Measurements from ENCODE around the gene TRAPPC3. TPM values are rescaled to one million over a fixed set of nuclear protein-coding genes. Genes with fewer than 3 reads are reported as not detected.
A peak's percentile ranks its signal among the peaks of the same experiment; 100 is the strongest.
"Not testable (repeated sequence)": the region's sequence is repeated elsewhere in the genome, so short reads cannot be mapped to it uniquely, and the experiment has no call there.

Gene TRAPPC3
- total RNA-seq, result 59.6 TPM
- long read RNA-seq, transcript TRAPPC3-204 (5 exons, 1,265 nt), result major isoform, 24 of 29 reads
- long read RNA-seq, partial matches to known transcripts, result 0 of 29 reads
- long read RNA-seq, other reads (novel, unspliced or antisense), result 2 of 29 reads

- intact Hi-C loops (cut with DNase I), result no loop called here
- ATAC-seq (ENCODE audit: poor library complexity) (peak; percentile 91), DNase-seq (peak; percentile 100)
These were observed at the start of gene TRAPPC3 for GRCh38 chr1:36149237-36149972. TSS of gene TRAPPC3 (minus strand) at chr1:36149486. CDS start at chr1:36149378, 108 bp downstream.

DNA sequence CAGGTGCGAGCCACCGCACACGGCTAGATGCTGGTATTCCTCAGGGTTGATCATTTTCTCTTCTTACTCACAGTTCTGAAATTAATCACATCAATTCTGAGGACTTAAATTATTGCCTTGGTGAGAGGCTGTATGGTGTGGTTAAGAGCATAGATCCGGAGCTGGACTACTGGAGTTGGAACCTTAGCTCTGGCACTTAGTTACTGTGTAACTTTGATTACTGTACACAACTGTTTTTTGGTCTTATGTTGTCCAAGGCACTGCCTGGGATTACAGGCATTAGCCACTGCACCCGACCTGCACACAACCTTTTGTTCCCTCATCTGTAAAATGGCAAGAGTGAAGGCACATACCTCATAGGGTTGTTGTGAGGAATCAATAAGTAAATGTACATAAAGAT, 49.4 kb upstream of the TRAPPC3 start:
- no peak for DNase-seq
- intact Hi-C loops (cut with DNase I), result loop anchor here (10.0 kb wide), 1 partner anchor 104 kb away; no protein-coding TSS in a partner anchor
- ATAC-seq (ENCODE audit: poor library complexity), result no peak

DNA sequence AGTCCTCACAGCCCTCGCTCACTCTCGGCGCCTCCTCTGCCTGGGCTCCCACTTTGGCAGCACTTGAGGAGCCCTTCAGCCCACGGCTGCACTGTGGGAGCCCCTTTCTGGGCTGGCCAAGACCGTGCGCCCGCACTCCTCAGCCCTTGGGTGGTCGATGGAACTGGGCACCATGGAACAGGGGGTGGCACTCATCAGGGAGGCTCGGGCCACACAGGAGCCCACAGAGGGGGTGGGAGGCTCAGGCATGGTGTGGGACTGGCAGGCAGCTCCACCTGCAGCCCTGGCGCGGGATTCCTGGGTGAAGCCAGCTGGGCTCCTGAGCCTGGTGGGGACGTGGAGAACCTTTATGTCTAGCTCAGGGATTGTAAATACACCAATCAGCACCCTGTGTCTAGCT, 47.5 kb upstream of the TRAPPC3 start:
- intact Hi-C loops (cut with DNase I), result loop anchor here (10.0 kb wide), 1 partner anchor 102 kb away; no protein-coding TSS in a partner anchor
- DNase-seq; ATAC-seq (ENCODE audit: poor library complexity): not testable (repeated sequence)

DNA sequence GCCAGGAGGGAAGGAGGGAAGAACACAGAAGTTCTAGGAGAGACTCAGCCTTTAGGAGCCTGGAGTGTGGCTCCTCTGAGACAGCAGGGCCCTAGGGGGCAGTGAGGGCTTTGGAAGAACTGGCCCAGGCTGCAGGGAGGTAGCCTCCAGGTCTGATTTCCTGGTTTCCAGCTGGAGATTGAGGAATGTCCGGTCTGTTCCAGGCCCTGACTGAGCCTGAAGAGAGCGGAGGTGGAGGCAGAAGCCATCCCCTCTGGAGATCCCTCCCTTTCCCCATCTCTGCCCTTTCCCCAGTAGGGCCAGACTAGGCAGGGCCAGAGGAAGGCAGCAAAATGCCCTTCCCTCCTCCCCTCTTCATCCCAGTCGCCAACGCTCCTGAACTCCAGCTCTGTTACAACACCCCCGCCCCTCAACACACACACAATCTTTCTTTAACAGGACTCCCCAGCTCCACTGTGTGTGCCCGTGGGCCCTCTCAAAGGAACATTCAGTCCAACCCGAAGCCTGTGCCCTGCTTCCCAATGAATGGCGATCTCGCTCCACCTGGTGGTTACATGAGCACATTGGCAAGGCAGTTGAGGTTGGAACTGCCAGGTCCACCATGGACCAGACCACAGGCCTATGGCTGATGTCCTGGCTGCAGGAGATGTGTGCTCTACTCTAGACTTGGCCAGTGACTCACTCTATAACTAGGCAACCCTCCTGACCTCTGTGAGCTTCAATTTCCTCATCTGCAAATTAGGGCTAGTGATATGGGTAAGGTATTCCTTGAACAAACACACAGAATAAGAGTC, 38.7 kb upstream of the TRAPPC3 start:
- ATAC-seq (ENCODE audit: poor library complexity) (peak; percentile 94), DNase-seq (peak; percentile 88)
- intact Hi-C loops (cut with DNase I), result loop anchor here (2.0 kb wide), 1 partner anchor 33 kb away; no protein-coding TSS in a partner anchor

GRCh38 chr1:36183309-36183856, 34.1 kb upstream of the TRAPPC3 start:
- intact Hi-C loops (cut with DNase I), result no loop called here
- DNase-seq (no peak), ATAC-seq (ENCODE audit: poor library complexity) (no peak)

DNA sequence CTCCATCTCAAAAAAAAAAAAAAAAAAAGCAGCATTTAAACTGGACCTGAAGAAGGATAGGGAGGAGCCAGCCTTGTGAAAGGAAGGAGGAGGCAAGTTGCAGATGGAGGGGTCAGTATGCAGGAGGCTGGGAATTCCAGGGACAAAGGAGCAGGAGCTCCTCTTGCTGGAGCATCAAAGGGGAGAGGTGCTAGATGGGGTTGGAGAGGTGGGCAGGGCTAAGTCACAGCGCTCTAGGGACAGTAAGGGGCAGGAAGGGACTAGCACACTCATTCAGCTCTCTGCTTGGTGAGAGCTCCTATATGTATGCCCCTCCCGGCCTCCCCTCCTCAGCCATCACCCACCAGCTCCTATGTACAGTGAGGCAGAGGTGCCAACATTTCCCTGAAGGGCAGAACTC, 33.4 kb upstream of the TRAPPC3 start:
- ATAC-seq (ENCODE audit: poor library complexity), result no peak
- intact Hi-C loops (cut with DNase I), result no loop called here
- DNase-seq, result no peak

GRCh38 chr1:36179220-36179600, 29.9 kb upstream of the TRAPPC3 start:
- intact Hi-C loops (cut with DNase I), result no loop called here
- no peak for ATAC-seq (ENCODE audit: poor library complexity)
- no peak for DNase-seq

DNA sequence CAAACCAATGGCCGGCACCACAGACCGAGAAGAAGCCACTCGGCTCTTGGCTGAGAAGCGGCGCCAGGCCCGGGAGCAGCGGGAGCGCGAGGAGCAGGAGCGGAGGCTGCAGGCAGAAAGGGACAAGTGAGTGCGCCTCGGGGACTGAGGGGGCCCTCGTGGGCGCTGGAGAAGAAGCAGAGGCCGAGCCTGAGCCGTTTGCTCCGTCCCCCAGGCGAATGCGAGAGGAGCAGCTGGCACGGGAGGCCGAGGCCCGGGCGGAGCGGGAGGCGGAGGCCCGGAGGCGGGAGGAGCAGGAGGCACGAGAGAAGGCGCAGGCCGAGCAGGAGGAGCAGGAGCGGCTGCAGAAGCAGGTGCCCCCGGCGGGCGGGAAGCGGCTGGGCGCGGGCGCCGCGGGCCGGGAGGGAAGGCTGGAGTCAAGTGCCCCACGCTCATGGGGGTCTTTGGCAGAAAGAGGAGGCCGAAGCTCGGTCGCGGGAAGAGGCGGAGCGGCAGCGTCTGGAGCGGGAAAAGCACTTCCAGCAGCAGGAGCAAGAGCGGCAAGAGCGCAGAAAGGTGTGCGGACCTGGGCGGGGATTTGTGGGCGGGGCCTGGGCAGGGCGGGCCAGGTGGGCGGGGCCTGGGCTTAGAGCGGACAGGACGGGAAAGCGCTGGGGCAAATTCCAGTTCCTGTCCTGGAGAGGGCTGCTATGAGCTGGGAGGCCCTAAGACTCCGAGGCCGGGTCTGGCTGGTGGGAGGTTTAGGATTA, 29.4 kb upstream of the TRAPPC3 start:
- peak; percentile 67 for DNase-seq
- intact Hi-C loops (cut with DNase I), result no loop called here
- peak; percentile 44 for ATAC-seq (ENCODE audit: poor library complexity)

DNA sequence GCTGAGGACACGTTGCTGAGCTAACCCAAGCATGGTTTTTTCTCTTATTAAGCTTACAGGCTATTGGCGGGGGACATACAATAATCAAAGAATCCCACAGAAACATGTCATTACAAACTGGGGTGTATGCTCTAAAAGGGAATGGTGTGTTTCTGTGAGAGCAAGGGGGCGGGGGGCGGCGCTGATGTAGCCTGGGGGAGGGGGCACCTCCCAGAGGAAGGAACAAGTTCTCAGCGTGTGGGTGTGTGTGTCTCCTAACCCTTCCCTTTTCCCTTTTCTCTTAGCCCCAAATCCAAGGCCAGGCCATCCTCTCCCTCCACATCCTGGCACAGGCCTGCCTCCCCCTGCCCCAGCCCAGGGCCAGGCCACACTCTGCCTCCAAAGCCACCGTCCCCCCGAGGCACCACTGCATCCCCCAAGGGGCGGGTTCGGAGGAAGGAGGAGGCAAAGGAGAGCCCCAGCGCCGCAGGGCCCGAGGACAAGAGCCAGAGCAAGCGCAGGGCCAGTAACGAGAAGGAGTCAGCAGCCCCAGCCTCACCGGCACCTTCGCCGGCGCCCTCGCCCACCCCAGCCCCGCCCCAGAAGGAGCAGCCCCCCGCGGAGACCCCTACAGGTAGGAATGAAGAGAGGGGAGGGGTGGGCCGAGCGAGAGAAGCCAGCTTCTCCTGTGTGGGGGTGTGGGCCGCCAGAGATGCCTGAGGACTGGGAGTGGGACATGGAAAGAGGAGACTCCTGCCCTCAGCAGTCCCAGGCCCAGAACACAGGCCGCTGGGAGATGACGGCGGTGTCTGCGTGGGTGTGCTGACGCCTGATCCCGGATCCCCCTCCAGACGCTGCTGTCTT, 28.5 kb upstream of the TRAPPC3 start:
- intact Hi-C loops (cut with DNase I), result no loop called here
- DNase-seq (no peak), ATAC-seq (ENCODE audit: poor library complexity) (no peak)

DNA sequence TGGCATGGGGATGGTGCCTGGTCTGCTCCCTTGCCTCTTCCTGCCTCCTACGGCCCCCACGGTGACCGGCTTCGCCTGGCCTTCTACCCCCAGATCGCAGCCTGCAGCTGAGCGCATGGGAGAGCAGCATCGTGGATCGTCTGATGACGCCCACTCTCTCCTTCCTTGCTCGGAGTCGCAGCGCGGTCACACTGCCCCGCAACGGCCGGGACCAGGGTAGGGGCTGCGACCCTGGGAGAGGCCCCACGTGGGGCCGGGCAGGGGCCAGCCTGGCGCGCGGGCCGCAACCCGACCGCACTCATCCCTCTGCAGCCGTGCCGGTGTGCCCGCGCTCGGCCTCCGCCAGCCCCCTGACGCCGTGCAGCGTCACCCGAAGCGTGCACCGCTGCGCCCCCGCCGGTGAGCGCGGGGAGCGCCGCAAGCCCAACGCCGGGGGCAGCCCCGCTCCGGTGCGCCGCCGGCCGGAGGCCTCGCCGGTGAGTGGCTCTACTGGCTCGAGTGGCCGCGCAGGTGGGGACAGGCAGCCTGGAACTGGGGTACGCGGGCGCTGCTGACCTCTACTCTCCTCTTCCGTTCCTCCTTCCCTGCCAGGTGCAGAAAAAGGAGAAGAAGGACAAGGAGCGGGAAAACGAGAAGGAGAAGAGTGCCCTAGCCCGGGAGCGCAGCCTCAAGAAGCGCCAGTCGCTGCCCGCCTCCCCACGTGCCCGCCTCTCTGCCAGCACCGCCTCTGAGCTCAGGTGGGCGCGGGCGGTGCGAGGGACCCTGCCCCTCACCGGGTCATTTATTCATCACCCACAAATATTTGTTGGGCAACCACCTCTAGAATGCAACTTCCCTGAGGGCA, 27.0 kb upstream of the TRAPPC3 start:
- DNase-seq, result peak; percentile 51
- peak; percentile 64 for ATAC-seq (ENCODE audit: poor library complexity)
- intact Hi-C loops (cut with DNase I), result no loop called here

DNA sequence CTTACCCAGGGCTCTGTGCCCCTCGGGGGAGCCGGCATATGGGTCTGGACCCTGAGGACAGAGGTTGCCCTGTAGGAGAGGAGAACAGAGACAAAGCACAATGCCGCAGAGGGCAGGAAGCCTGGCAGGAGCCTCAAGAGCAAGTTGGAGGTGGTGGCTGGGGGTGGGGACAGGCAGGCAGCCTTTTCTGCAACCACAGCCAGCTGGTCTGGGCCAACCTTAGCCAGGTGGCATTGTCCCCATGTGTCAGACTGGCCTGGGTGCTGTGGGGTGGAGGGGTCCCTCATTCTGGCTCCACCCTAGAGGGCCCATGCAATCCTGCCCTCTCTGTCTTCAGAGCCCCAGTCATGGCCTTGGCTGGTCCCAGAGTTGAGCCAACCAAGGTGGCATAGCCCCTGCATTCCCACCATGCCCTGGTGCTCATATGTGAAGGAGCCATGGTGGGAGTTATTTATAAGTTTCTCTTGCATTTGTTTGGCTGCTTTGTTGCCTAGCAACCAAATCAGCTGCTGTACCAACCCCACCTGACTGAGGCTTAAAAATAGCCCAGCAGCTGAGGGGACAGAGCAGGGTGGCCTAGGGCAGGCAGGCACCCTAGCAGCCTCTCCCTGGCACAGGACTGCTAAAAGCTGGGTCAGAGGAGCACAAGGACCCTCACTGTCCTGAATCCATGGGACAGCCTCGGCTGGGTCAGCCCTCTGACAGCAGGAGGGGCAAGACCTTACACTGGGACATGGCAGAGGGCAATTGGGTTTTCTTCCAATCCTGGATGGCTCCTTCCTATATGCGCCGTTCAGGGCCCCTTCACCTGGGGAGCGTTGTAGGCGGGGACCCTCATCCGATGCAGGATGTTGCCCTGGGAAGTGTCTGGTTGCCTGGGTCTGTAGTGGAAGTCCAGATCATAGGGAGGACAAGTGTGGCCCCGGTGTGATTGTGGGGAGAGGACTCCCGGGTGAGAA, 26.1 kb upstream of the TRAPPC3 start:
- DNase-seq (peak; percentile 70), ATAC-seq (ENCODE audit: poor library complexity) (peak; percentile 80)
- intact Hi-C loops (cut with DNase I), result no loop called here

DNA sequence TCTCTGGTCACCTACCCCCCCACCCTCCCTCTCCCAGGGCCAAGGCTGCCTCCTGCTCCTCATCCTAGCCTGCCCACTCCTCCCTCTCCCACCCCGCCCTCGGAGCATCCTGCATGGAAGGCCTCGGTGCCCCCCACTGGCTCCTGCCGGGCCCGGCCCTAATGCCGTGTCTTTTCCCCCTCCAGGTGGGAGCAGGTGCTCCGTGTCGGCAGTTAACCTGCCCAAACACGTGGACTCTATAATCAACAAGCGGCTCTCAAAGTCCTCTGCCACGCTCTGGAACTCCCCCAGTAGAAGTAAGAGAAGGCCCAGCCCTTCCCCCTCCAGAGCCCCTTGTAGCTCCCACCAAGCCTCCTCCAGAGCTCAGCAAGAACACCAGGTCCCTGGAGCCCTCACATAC, 25.4 kb upstream of the TRAPPC3 start:
- no peak for DNase-seq
- no peak for ATAC-seq (ENCODE audit: poor library complexity)
- intact Hi-C loops (cut with DNase I), result no loop called here

DNA sequence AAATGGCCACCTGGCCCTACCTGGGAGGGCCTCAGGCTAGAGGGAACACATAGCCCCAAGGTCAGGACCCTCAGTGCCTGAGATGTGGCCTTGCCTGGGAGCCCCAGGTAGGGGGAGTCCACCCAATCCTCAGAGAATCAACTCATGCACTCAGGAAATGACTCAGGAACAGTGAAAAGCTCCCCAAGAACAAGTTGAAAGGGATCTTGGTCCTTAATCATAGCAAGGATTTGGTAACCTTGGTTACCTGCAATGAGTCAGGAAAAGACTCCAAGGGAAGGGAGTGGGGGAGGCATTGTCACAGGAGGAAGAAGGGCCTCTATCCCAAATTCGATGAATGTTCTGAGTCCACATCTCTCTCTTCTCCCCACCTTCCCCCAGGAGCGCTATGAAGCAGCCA, 23.7 kb upstream of the TRAPPC3 start:
- no peak for ATAC-seq (ENCODE audit: poor library complexity)
- intact Hi-C loops (cut with DNase I), result no loop called here

GRCh38 chr1:36172017-36172747, 22.9 kb upstream of the TRAPPC3 start:
- DNase-seq (no peak), ATAC-seq (ENCODE audit: poor library complexity) (no peak)
- intact Hi-C loops (cut with DNase I), result no loop called here

More for the DNA sequence above, 23.7 kb upstream of the TRAPPC3 start:
- no peak for DNase-seq
